Adrenal gland (tissue), 5 donors: ENCODE measurements around the gene STEAP3.

Source experiments
- CTCF ChIP-seq, 6 experiments: fragments of 450-650 bp in 4 of 6; fragments of 200-600 bp in 2 of 6; sonication (generic) in 1 of 6; IDR thresholded peaks; 1 replicate in 5 of 6; 2 replicates in 1 of 6; pipeline versions ENCODE4 v1.5.1 to v1.8.0; 2016 to 2021; ENCODE audit warnings: antibody characterized with exemption in 6 of 6, mild to moderate bottlenecking in 2 of 6, moderate library complexity in 1 of 6
- POLR2A ChIP-seq, 2 donors: fragments of 450-650 bp; IDR thresholded peaks; one replicate each; pipeline ENCODE4 v1.6.1; 2017; ENCODE audit warnings: antibody characterized with exemption in 2 of 2, mild to moderate bottlenecking in 2 of 2, moderate library complexity in 1 of 2
- donor health status: DM: no; HTN: no; CAD: no.

DNA sequence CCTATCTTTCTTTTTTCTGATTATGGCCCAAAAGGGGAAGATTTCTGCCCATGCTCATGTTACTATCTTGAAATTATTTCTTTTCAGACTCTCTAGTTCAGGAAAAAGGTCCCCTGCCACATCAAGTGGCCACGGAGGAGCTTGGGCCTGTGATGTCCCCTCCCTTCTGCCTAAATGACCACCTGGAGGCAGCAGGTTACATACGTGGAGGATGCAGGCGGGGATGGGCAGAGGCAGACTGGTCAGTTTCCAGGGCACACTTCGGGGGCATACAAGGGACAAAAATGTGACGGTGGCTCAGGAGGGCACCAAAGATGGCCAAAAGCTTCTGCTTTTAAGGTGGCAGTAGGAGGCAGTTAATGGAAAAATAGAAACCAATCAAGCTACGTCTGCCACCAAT is 30.7 kb upstream of the STEAP3 start:
- TF ChIP-seq CTCF (IDR thresholded peaks at IDR 0.05) (no peak), POLR2A (IDR thresholded peaks at IDR 0.05) (no peak)
